ENCODE data around the gene DMXL2.
"Not testable (repeated sequence)": the region's sequence is repeated elsewhere in the genome, so short reads cannot be mapped to it uniquely, and the experiment has no call there.

The DMXL2 gene

GRCh38 chr15:51613951-51614350, 8.6 kb downstream of the DMXL2 start:
- no peak for TF ChIP-seq CTCF (IDR thresholded peaks at IDR 0.05; ENCODE audit: borderline replicate concordance, insufficient read depth, low read depth, low read length)

GRCh38 chr15:51612669-51613068, 9.9 kb downstream of the DMXL2 start:
- H3K4me3 ChIP-seq (ENCODE audit: low read depth, low read length): not testable (repeated sequence)

More at GRCh38 chr15:51613951-51614350, 8.6 kb downstream of the DMXL2 start:
- no peak overlapping the region for H3K4me3 ChIP-seq (ENCODE audit: low read depth, low read length)

DNA sequence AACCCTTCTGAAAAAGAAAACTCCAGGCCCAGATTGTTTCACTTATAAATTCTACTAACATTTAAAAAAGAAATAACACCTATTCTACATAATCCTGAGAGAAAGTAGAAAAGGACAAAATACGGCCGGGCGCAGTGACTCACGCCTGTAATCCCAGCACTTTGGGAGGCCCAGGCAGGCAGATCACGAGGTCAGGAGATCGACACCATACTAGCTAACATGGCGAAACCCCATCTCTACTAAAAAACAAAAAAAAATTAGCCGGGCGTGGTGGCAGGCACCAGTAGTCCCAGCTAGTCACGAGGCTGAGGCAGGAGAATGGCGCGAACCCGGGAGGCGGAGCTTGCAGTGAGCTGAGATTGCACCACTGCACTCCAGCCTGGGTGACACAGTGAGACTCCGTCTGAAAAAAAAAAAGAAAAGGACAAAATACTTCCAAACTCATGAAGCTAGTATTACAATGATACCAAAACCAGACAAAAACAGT, 19.1 kb downstream of the DMXL2 start:
- not testable (repeated sequence) for H3K4me3 ChIP-seq (ENCODE audit: low read depth, low read length)

GRCh38 chr15:51603002-51603401, 19.6 kb downstream of the DMXL2 start:
- no peak for TF ChIP-seq CTCF (IDR thresholded peaks at IDR 0.05; ENCODE audit: borderline replicate concordance, insufficient read depth, low read depth, low read length)
- no peak overlapping the region for H3K4me3 ChIP-seq (ENCODE audit: low read depth, low read length)

GRCh38 chr15:51602484-51602883, 20.1 kb downstream of the DMXL2 start:
- TF ChIP-seq CTCF (IDR thresholded peaks at IDR 0.05; ENCODE audit: borderline replicate concordance, insufficient read depth, low read depth, low read length): no peak
- no peak overlapping the region for H3K4me3 ChIP-seq (ENCODE audit: low read depth, low read length)

DNA sequence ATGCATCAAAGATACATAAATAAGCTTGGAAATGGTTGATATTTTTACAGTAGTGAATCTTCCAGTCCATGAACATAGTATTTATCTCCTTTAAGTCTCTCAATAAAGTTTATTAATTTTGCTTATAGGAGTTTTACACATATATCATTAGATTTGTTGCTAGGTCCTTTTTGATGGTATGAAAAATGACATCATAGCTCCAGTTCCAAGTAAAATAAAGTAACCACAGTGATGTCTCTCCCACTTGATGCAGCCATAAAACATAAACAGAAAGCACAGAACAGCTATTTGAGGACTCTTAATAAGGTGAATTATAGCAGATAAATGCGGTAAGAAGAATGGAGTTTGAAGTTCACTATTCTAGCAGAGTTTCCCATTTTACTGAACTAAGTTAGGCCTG, 20.8 kb downstream of the DMXL2 start:
- no peak overlapping the region for H3K4me3 ChIP-seq (ENCODE audit: low read depth, low read length)
- TF ChIP-seq CTCF (IDR thresholded peaks at IDR 0.05; ENCODE audit: borderline replicate concordance, insufficient read depth, low read depth, low read length): no peak

GRCh38 chr15:51600114-51600513, 22.5 kb downstream of the DMXL2 start:
- H3K4me3 ChIP-seq (ENCODE audit: low read depth, low read length): no peak overlapping the region
- TF ChIP-seq CTCF (IDR thresholded peaks at IDR 0.05; ENCODE audit: borderline replicate concordance, insufficient read depth, low read depth, low read length): no peak

DNA sequence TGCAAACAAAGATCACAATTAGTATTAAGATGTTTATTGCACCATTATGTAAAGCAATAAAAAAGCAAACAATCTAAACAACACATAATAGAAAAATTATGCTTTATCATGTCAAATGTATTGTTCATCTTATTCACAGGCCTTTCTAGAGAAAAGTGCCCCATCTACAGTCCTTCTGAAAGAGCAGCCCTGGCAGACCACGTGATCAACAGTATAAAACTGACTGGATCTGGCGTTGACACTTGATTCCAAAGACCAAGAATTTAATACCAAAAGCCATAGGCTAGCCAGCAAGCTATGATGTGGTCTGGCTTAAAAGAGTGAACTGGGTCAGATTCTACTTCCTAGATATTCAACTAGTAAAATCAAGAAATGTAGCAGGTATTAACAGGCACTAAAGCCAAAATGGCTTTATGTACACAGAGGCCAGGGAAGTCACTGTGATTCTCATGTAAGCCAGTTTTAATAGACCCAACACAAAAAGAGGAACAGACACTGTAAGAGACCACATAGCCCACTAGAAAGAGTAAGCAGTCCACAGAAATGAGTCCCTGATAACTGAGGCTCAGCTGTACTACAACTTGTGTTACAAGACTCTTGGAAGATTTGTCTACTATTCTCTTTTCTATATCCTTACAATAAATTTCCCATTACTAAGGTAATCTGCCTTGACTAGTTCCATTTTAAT, 32.5 kb downstream of the DMXL2 start:
- no peak for TF ChIP-seq CTCF (IDR thresholded peaks at IDR 0.05; ENCODE audit: borderline replicate concordance, insufficient read depth, low read depth, low read length)
- no peak overlapping the region for H3K4me3 ChIP-seq (ENCODE audit: low read depth, low read length)
